CD8-positive, alpha-beta memory T cell (primary cell): ENCODE results near the gene CCR7. TPM values are rescaled to one million over a fixed set of nuclear protein-coding genes. Genes with fewer than 3 reads are reported as not detected.
A peak's percentile ranks its signal among the peaks of the same experiment; 100 is the strongest.

Source experiments
- CTCF ChIA-PET: fragments of 350-600 bp; sonication (Branson Sonifier 250); formaldehyde crosslinking; loops from one replicate; lab custom pipeline; 2021; ENCODE audit warnings: antibody characterized with exemption; lab: Charles Lee
- POLR2A ChIA-PET: fragments of 350-600 bp; sonication (Branson Sonifier 250); formaldehyde crosslinking; loops from one replicate; lab custom pipeline; 2021; ENCODE audit warnings: antibody characterized with exemption; lab: Charles Lee
- DNase-seq, 5 donors: peaks; one replicate each; pipeline versions ENCODE4 v3.0.0 to v3.0.0-alpha.2; 2020 to 2022; ENCODE audit warnings: mixed read lengths in 1 of 5
- H3K27ac ChIP-seq: one replicate; pipeline ENCODE4 v1.7.0; 2013; ENCODE audit warnings: low read depth, mild to moderate bottlenecking, low read length, moderate library complexity
- H3K27me3 ChIP-seq: 2 replicates; pipeline ENCODE4 v1.7.0; 2013; ENCODE audit warnings: low read length, mild to moderate bottlenecking; ENCODE audit not compliant: insufficient read depth, poor library complexity, severe bottlenecking
- H3K36me3 ChIP-seq: 2 replicates; pipeline ENCODE4 v1.7.0; 2013; ENCODE audit warnings: mild to moderate bottlenecking, low read length, moderate library complexity; ENCODE audit not compliant: insufficient read depth
- H3K4me1 ChIP-seq: 2 replicates; pipeline ENCODE4 v1.7.0; 2013; ENCODE audit warnings: mild to moderate bottlenecking, low read length, moderate library complexity; ENCODE audit not compliant: insufficient read depth
- H3K4me3 ChIP-seq: 2 replicates; pipeline ENCODE4 v1.7.0; 2013; ENCODE audit warnings: mild to moderate bottlenecking, low read length
- H3K9me3 ChIP-seq: 2 replicates; pipeline ENCODE4 v1.7.0; 2013; ENCODE audit warnings: mild to moderate bottlenecking, low read length
- H3K27ac Mint-ChIP-seq, 8 donors: one replicate each; pipeline ENCODE4 v1.8.0; 2020 to 2021; ENCODE audit warnings: mixed read lengths in 8 of 8, mild to moderate bottlenecking in 6 of 8, inconsistent platforms in 3 of 8, moderate library complexity in 3 of 8
- H3K27me3 Mint-ChIP-seq, 2 donors: one replicate each; pipeline ENCODE4 v1.8.0; 2020 to 2021; ENCODE audit warnings: mixed read lengths in 2 of 2, mild to moderate bottlenecking in 1 of 2, moderate library complexity in 1 of 2
- H3K36me3 Mint-ChIP-seq, 3 donors: one replicate each; pipeline ENCODE4 v1.8.0; 2020 to 2021; ENCODE audit warnings: mixed read lengths in 3 of 3, inconsistent platforms in 1 of 3, mild to moderate bottlenecking in 1 of 3
- H3K4me1 Mint-ChIP-seq, 3 donors: one replicate each; pipeline ENCODE4 v1.8.0; 2020 to 2021; ENCODE audit warnings: mixed read lengths in 3 of 3, inconsistent platforms in 1 of 3, mild to moderate bottlenecking in 1 of 3
- H3K4me3 Mint-ChIP-seq, 7 donors: one replicate each; pipeline ENCODE4 v1.8.0; 2020 to 2021; ENCODE audit warnings: mixed read lengths in 7 of 7, mild to moderate bottlenecking in 6 of 7, moderate library complexity in 4 of 7, inconsistent platforms in 2 of 7
- H3K9me3 Mint-ChIP-seq, 5 donors: one replicate each; pipeline ENCODE4 v1.8.0; 2020 to 2022; ENCODE audit warnings: mixed read lengths in 5 of 5, mild to moderate bottlenecking in 3 of 5, moderate library complexity in 2 of 5, inconsistent platforms in 1 of 5
- polyA plus RNA-seq: library from polyadenylated mRNA; unstranded; fragments of 300-500 nt; fragmentation: Illumina TruSeq; gene quantifications from one replicate; pipeline ENCODE4 v1.2.3, GENCODE V29; 2021
- total RNA-seq, 2 experiments: library from RNA; stranded (reverse); gene quantifications; one replicate each; pipeline ENCODE4 v1.2.3, GENCODE V29; 2021

CCR7 gene
- total and polyA plus RNA-seq, 3 experiments from 2014 or later = 152 to 286 (median 154) TPM

- Mint-ChIP-seq H3K4me1 (peaks cover 83 to 93% (median 88%) of the 10 kb centered on the region in 3 donors), H3K27me3 (peaks cover 0 to 10% of the 10 kb centered on the region in 2 donors), H3K4me3 (peak overlapping the region; percentile 77 to 86 (median 84)), H3K27ac (peak overlapping the region; percentile 95 to 100 (median 98)), H3K9me3 (no peaks in the 10 kb centered on the region), H3K36me3 (no peaks in the 10 kb centered on the region)
- no peaks in the 10 kb centered on the region for H3K9me3 ChIP-seq
- no peaks in the 10 kb centered on the region for H3K36me3 ChIP-seq
- DNase-seq = peak; percentile 43 to 78 (median 63)
- CTCF ChIA-PET = interaction anchor here (0.6 to 20.1 kb wide), 13 partner anchors 8 to 237 kb away, joined by 3 to 475 read pairs (median 4); partner anchors contain the start of gene CCR7
- peak overlapping the region; percentile 54 for H3K4me3 ChIP-seq
- POLR2A ChIA-PET = interaction anchor here (0.5 to 4.7 kb wide), 14 partner anchors 9 to 178 kb away, joined by 3 to 27 read pairs (median 6); partner anchors contain the start of genes SMARCE1 and TOP2A
- peaks cover 93% of the 10 kb centered on the region for H3K4me1 ChIP-seq
- peak overlapping the region; percentile 73 for H3K27ac ChIP-seq
- no peaks in the 10 kb centered on the region for H3K27me3 ChIP-seq
These were observed 24.8 kb downstream of the CCR7 start for GRCh38 chr17:40540448-40540847.

- H3K4me1 ChIP-seq = peaks cover 93% of the 10 kb centered on the region
- no peak for DNase-seq
- H3K36me3 ChIP-seq = no peaks in the 10 kb centered on the region
- H3K27me3 ChIP-seq = no peaks in the 10 kb centered on the region
- peak overlapping the region; percentile 54 for H3K4me3 ChIP-seq
- Mint-ChIP-seq H3K4me1 (peaks cover 82 to 93% (median 84%) of the 10 kb centered on the region in 3 donors), H3K9me3 (no peaks in the 10 kb centered on the region), H3K4me3 (peak overlapping the region; percentile 77 to 86 (median 84)), H3K27me3 (peaks cover 0 to 10% of the 10 kb centered on the region in 2 donors), H3K27ac (peak overlapping the region; percentile 95 to 100 (median 98)), H3K36me3 (no peaks in the 10 kb centered on the region)
- no peaks in the 10 kb centered on the region for H3K9me3 ChIP-seq
- ChIA-PET POLR2A (interaction anchor here (0.8 to 4.7 kb wide), 12 partner anchors 10 to 177 kb away, joined by 3 to 27 read pairs (median 6); partner anchors contain the start of genes SMARCE1 and TOP2A), CTCF (interaction anchor here (0.6 to 20.1 kb wide), 13 partner anchors 8 to 237 kb away, joined by 3 to 475 read pairs (median 4); partner anchors contain the start of gene CCR7)
- H3K27ac ChIP-seq = peak overlapping the region; percentile 25
These were observed 25.4 kb downstream of the CCR7 start for GRCh38 chr17:40539711-40540411.

GRCh38 chr17:40538936-40539705 is 26.2 kb downstream of the CCR7 start:
- Mint-ChIP-seq H3K4me1 (peaks cover 86 to 98% (median 87%) of the 10 kb centered on the region in 3 donors), H3K27me3 (peaks cover 0 to 10% of the 10 kb centered on the region in 2 donors), H3K9me3 (no peaks in the 10 kb centered on the region), H3K27ac (peak overlapping the region; percentile 95 to 100 (median 98)), H3K36me3 (no peaks in the 10 kb centered on the region), H3K4me3 (peak overlapping the region in 4 of 7 donors; percentile 35 to 85 (median 60))
- H3K27me3 ChIP-seq = no peaks in the 10 kb centered on the region
- no peak overlapping the region for H3K4me3 ChIP-seq
- no peaks in the 10 kb centered on the region for H3K36me3 ChIP-seq
- H3K27ac ChIP-seq = no peak overlapping the region
- DNase-seq = no peak
- CTCF ChIA-PET = interaction anchor here (0.6 to 20.1 kb wide), 11 partner anchors 9 to 195 kb away, joined by 3 to 475 read pairs (median 4); partner anchors contain the start of gene CCR7
- peaks cover 95% of the 10 kb centered on the region for H3K4me1 ChIP-seq
- H3K9me3 ChIP-seq = no peaks in the 10 kb centered on the region
- POLR2A ChIA-PET = interaction anchor here (0.7 to 4.7 kb wide), 7 partner anchors 15 to 227 kb away, joined by 3 to 27 read pairs (median 9); partner anchors contain the start of genes SMARCE1 and TOP2A

DNA sequence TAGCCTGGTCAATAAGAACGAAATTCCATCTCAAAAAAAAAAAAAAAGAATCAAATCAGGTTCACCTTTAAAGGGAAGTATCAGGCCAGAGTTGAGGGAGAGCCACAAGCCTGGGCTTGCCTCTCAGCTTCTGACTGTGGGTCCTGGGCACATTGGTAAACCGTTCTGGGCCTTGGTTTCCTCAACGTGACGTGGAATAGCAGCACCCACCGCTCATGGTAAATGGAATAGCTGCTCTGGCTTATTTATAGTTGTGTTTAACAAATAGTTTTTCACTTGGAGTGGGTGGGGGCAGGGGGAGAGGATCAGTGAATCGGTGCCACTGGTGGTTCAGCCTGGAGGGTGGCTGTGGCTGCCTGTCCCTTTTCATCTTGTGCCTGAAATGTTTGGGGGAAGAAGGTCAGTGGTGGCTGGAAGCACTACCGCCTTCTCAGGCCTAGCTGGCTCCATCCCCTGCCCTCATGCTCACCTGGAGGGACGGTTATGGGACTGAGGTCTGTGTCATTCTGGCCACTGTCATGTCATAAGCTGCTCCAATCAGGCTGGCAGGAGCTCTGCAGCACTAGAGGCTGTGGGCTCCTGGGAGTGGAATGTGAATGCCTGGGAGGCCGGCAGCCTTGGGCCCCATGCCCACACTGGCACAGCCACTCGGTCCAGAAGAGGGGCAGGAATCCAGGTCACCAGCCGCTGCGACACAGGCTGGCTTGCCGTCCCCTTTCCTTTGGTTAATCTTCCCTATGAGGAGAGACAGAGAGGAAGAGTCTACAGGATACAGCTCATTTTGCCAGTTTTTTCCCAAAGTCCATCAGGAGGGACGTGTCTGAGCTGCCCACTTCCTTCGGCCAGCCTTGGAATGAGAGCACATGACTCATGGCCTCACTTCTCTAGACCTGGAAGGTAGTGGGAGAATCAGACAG is 27.0 kb downstream of the CCR7 start:
- Mint-ChIP-seq H3K4me1 (peaks cover 88 to 98% (median 89%) of the 10 kb centered on the region in 3 donors), H3K27me3 (peaks cover 0 to 14% of the 10 kb centered on the region in 2 donors), H3K4me3 (no peak overlapping the region), H3K27ac (peak overlapping the region; percentile 26 to 99 (median 63)), H3K36me3 (peaks cover 0 to 2% (median 0%) of the 10 kb centered on the region in 3 donors), H3K9me3 (peaks cover 0 to 2% (median 2%) of the 10 kb centered on the region in 5 donors)
- ChIA-PET POLR2A (interaction anchor here (0.7 to 1.3 kb wide), 2 partner anchors 9 to 226 kb away, joined by 3 to 5 read pairs; no protein-coding TSS in a partner anchor), CTCF (interaction anchor here (1.0 to 20.1 kb wide), 7 partner anchors 10 to 183 kb away, joined by 3 to 475 read pairs (median 4); partner anchors contain the start of gene CCR7)
- Histone ChIP-seq H3K4me1 (peaks cover 95% of the 10 kb centered on the region), H3K27me3 (no peaks in the 10 kb centered on the region), H3K36me3 (no peaks in the 10 kb centered on the region), H3K9me3 (no peaks in the 10 kb centered on the region), H3K27ac (no peak overlapping the region), H3K4me3 (no peak overlapping the region)
- peak in 1 of 5 donors; percentile 31 for DNase-seq

DNA sequence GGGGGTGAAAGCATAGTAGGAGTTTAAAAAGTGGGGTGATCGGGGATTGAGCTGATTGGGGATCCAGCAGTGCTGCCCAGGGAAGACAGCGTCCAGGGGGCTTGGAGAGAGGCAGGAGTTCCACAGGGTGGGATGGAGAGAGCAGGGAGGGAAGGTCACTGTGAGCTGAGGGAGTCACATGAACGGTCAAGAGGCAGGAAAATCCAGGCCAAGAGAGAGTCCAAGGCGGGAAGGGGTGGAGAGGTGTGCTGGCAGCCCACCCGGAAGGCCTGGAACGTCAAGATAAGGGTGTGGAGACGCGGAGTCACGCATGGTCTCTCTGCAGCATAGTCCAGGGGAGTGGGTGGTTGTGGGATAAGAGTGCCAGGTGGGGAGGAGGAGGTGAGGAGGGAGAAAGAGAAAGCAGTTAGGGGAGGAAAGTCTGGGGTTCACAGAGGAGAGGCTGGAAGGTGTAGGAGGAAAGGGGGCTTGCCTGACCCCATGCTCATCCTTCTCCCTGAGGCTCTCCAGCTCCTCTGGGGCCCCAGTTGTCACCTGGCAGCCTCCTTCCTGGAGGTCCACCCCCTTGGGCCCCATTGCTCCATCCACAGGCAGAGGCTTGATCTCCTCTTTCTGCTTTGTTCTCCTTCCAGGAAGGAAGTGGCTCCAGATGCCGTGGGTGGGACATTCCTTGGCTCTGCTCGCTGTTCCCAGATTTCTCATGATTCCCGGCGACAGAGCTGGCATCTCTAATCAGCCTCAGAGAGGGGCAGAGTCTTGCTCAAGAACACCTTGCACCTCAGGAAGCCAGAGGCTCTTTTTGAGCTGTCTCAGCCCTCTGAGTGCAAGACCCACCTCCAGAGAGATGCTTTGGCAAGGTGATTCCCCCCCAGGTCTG is 28.7 kb downstream of the CCR7 start:
- Mint-ChIP-seq H3K9me3 (peaks cover 0 to 2% (median 2%) of the 10 kb centered on the region in 5 donors), H3K4me3 (peak overlapping the region in 2 of 7 donors; percentile 32 to 42), H3K27me3 (peaks cover 0 to 9% of the 10 kb centered on the region in 2 donors), H3K4me1 (peaks cover 88 to 98% (median 89%) of the 10 kb centered on the region in 3 donors), H3K27ac (peak overlapping the region; percentile 56 to 99 (median 93)), H3K36me3 (peaks cover 0 to 2% (median 0%) of the 10 kb centered on the region in 3 donors)
- peak overlapping the region; percentile 12 for H3K27ac ChIP-seq
- no peaks in the 10 kb centered on the region for H3K9me3 ChIP-seq
- ChIA-PET CTCF (interaction anchor here (0.7 to 20.1 kb wide), 8 partner anchors 8 to 174 kb away, joined by 3 to 475 read pairs (median 6); partner anchors contain the start of gene CCR7), POLR2A (interaction anchor here (0.6 to 1.3 kb wide), 3 partner anchors 11 to 74 kb away, joined by 3 to 5 read pairs (median 3); no protein-coding TSS in a partner anchor)
- no peak overlapping the region for H3K4me3 ChIP-seq
- no peaks in the 10 kb centered on the region for H3K36me3 ChIP-seq
- H3K27me3 ChIP-seq = no peaks in the 10 kb centered on the region
- peak in 1 of 5 donors; percentile 26 for DNase-seq
- peaks cover 95% of the 10 kb centered on the region for H3K4me1 ChIP-seq

GRCh38 chr17:40535924-40536294 is 29.4 kb downstream of the CCR7 start:
- POLR2A ChIA-PET = interaction anchor here (0.6 to 1.0 kb wide), 5 partner anchors 9 to 118 kb away, joined by 3 to 4 read pairs (median 3); no protein-coding TSS in a partner anchor
- Mint-ChIP-seq H3K9me3 (peaks cover 0 to 2% (median 2%) of the 10 kb centered on the region in 5 donors), H3K4me3 (peak overlapping the region in 2 of 7 donors; percentile 2 to 32)

More at GRCh38 chr17:40535924-40536294, 29.4 kb downstream of the CCR7 start:
- peaks cover 0 to 4% of the 10 kb centered on the region in 2 donors for H3K27me3 Mint-ChIP-seq
- Histone ChIP-seq H3K27ac (peak overlapping the region; percentile 12), H3K36me3 (no peaks in the 10 kb centered on the region), H3K27me3 (no peaks in the 10 kb centered on the region), H3K4me3 (no peak overlapping the region), H3K4me1 (peaks cover 95% of the 10 kb centered on the region), H3K9me3 (no peaks in the 10 kb centered on the region)
- peak in 1 of 5 donors; percentile 17 for DNase-seq
- peaks cover 0 to 2% (median 0%) of the 10 kb centered on the region in 3 donors for H3K36me3 Mint-ChIP-seq
- CTCF ChIA-PET = interaction anchor here (0.8 to 20.1 kb wide), 9 partner anchors 9 to 173 kb away, joined by 3 to 475 read pairs (median 23); partner anchors contain the start of genes CCR7 and TOP2A
- peaks cover 88 to 98% (median 89%) of the 10 kb centered on the region in 3 donors for H3K4me1 Mint-ChIP-seq
- peak overlapping the region; percentile 40 to 99 (median 93) for H3K27ac Mint-ChIP-seq
